ENCODE results near the gene UNC5A.

UNC5A gene

GRCh38 chr5:176875783-176876505 is 65.6 kb downstream of the UNC5A start:
- no peaks in the 10 kb centered on the region for H3K36me3 ChIP-seq (ENCODE audit: control insufficient read depth, insufficient read depth, low read length)
- no peak overlapping the region for H3K4me3 ChIP-seq (replicated peaks; ENCODE audit: low read depth, low read length)
- H3K27me3 ChIP-seq (replicated peaks; ENCODE audit: control insufficient read depth, insufficient read depth, low read length) = peaks cover 1% of the 10 kb centered on the region; the same call in 1 of the 2 replicates
- DNase-seq (ENCODE audit: extremely low read depth, insufficient read length) = no peak
- TF ChIP-seq, protein P1, sequence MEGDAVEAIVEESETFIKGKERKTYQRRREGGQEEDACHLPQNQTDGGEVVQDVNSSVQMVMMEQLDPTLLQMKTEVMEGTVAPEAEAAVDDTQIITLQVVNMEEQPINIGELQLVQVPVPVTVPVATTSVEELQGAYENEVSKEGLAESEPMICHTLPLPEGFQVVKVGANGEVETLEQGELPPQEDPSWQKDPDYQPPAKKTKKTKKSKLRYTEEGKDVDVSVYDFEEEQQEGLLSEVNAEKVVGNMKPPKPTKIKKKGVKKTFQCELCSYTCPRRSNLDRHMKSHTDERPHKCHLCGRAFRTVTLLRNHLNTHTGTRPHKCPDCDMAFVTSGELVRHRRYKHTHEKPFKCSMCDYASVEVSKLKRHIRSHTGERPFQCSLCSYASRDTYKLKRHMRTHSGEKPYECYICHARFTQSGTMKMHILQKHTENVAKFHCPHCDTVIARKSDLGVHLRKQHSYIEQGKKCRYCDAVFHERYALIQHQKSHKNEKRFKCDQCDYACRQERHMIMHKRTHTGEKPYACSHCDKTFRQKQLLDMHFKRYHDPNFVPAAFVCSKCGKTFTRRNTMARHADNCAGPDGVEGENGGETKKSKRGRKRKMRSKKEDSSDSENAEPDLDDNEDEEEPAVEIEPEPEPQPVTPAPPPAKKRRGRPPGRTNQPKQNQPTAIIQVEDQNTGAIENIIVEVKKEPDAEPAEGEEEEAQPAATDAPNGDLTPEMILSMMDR (IDR thresholded peaks at IDR 0.05; ENCODE audit: insufficient read depth, low read length, poor library complexity, severe bottlenecking) = no peak

- Histone ChIP-seq H3K4me3 (replicated peaks; ENCODE audit: low read depth, low read length) (no peak overlapping the region), H3K27me3 (replicated peaks; ENCODE audit: control insufficient read depth, insufficient read depth, low read length) (peaks cover 1% of the 10 kb centered on the region; the same call in 1 of the 2 replicates), H3K36me3 (ENCODE audit: control insufficient read depth, insufficient read depth, low read length) (no peaks in the 10 kb centered on the region)
- TF ChIP-seq, protein P1 (IDR thresholded peaks at IDR 0.05; ENCODE audit: insufficient read depth, low read length, poor library complexity, severe bottlenecking) = no peak
- no peak for DNase-seq (ENCODE audit: extremely low read depth, insufficient read length)
Measured at GRCh38 chr5:176876506-176877431, 66.4 kb downstream of the UNC5A start.

GRCh38 chr5:176877793-176878331 is 67.5 kb downstream of the UNC5A start:
- TF ChIP-seq, protein P1 (IDR thresholded peaks at IDR 0.05; ENCODE audit: insufficient read depth, low read length, poor library complexity, severe bottlenecking) = no peak
- H3K4me3 ChIP-seq (replicated peaks; ENCODE audit: low read depth, low read length) = no peak overlapping the region
- DNase-seq (ENCODE audit: extremely low read depth, insufficient read length) = no peak
- peaks cover 1% of the 10 kb centered on the region; the same call in 1 of the 2 replicates for H3K27me3 ChIP-seq (replicated peaks; ENCODE audit: control insufficient read depth, insufficient read depth, low read length)
- H3K36me3 ChIP-seq (ENCODE audit: control insufficient read depth, insufficient read depth, low read length) = no peaks in the 10 kb centered on the region

- peaks cover 1% of the 10 kb centered on the region; the same call in 1 of the 2 replicates for H3K27me3 ChIP-seq (replicated peaks; ENCODE audit: control insufficient read depth, insufficient read depth, low read length)
Measured at GRCh38 chr5:176878463-176878862, 68.1 kb downstream of the UNC5A start.

GRCh38 chr5:176878906-176879662 is 68.7 kb downstream of the UNC5A start:
- TF ChIP-seq, protein P1 (IDR thresholded peaks at IDR 0.05; ENCODE audit: insufficient read depth, low read length, poor library complexity, severe bottlenecking) = no peak
- Histone ChIP-seq H3K27me3 (replicated peaks; ENCODE audit: control insufficient read depth, insufficient read depth, low read length) (peaks cover 1% of the 10 kb centered on the region; the same call in 1 of the 2 replicates), H3K36me3 (ENCODE audit: control insufficient read depth, insufficient read depth, low read length) (no peaks in the 10 kb centered on the region), H3K4me3 (replicated peaks; ENCODE audit: low read depth, low read length) (no peak overlapping the region)
- DNase-seq (ENCODE audit: extremely low read depth, insufficient read length) = no peak

More at GRCh38 chr5:176878463-176878862, 68.1 kb downstream of the UNC5A start:
- no peak for DNase-seq (ENCODE audit: extremely low read depth, insufficient read length)
- Histone ChIP-seq H3K36me3 (ENCODE audit: control insufficient read depth, insufficient read depth, low read length) (no peaks in the 10 kb centered on the region), H3K4me3 (replicated peaks; ENCODE audit: low read depth, low read length) (no peak overlapping the region)
- TF ChIP-seq, protein P1 (IDR thresholded peaks at IDR 0.05; ENCODE audit: insufficient read depth, low read length, poor library complexity, severe bottlenecking) = no peak

All from GM06990 (cell line).